HepG2 (cell line): Measurements from ENCODE around the gene POLR3F. TPM values are rescaled to one million over a fixed set of nuclear protein-coding genes. Genes with fewer than 3 reads are reported as not detected.

Source experiments
- AKNA ChIP-seq: sonication (generic); formaldehyde crosslinking; IDR thresholded peaks from 2 replicates; pipeline ENCODE4 v1.4.0; 2020; ENCODE audit warnings: missing genetic modification reagents, borderline replicate concordance
- CBX1 ChIP-seq: IDR thresholded peaks from one replicate; pipeline ENCODE4 v1.6.1; 2016; ENCODE audit warnings: antibody characterized with exemption, low read depth
- DNMT3B ChIP-seq: conservative IDR thresholded peaks from 2 replicates; pipeline ENCODE4 v1.6.1; 2016; ENCODE audit warnings: missing biosample characterization, control low read depth
- HHEX ChIP-seq: IDR thresholded peaks from 2 replicates; pipeline ENCODE4 v1.6.1; 2016; ENCODE audit warnings: control low read depth
- KLF6 ChIP-seq: IDR thresholded peaks from 2 replicates; pipeline ENCODE4 v1.8.0; 2016; ENCODE audit warnings: missing biosample characterization, missing genetic modification reagents
- NR2F2 ChIP-seq: IDR thresholded peaks from 2 replicates; pipeline ENCODE4 v1.6.1; 2012; ENCODE audit warnings: low read depth, inconsistent platforms, borderline replicate concordance
- RELA ChIP-seq: sonication (generic); formaldehyde crosslinking; IDR thresholded peaks from 2 replicates; pipeline ENCODE4 v1.4.0; 2020; ENCODE audit warnings: missing genetic modification reagents
- SMARCC2 ChIP-seq: fragments of 450-650 bp; IDR thresholded peaks from 2 replicates; pipeline ENCODE4 v1.6.1; 2017; ENCODE audit warnings: antibody characterized with exemption, mild to moderate bottlenecking
- TCF12 ChIP-seq, 2 experiments: fragments of 450-650 bp in 1 of 2; sonication (generic) in 1 of 2; formaldehyde crosslinking in 1 of 2; IDR thresholded peaks; 2 replicates each; pipeline versions ENCODE4 v1.6.1 to v1.8.0; 2017 to 2022; ENCODE audit warnings: antibody characterized with exemption in 1 of 2, mild to moderate bottlenecking in 1 of 2, missing genetic modification reagents in 1 of 2, moderate library complexity in 1 of 2
- TIGD3 ChIP-seq: sonication (generic); formaldehyde crosslinking; IDR thresholded peaks from 2 replicates; pipeline ENCODE4 v1.5.1; 2020; ENCODE audit warnings: mild to moderate bottlenecking, missing genetic modification reagents, borderline replicate concordance
- TOPORS ChIP-seq: sonication (generic); formaldehyde crosslinking; IDR thresholded peaks from 2 replicates; pipeline ENCODE4 v1.8.0; 2023; ENCODE audit warnings: mild to moderate bottlenecking, missing genetic modification reagents
- ZBTB43 ChIP-seq: sonication (generic); formaldehyde crosslinking; conservative IDR thresholded peaks from 2 replicates; pipeline ENCODE4 v1.4.0; 2020; ENCODE audit warnings: missing genetic modification reagents
- ZFP82 ChIP-seq: sonication (generic); formaldehyde crosslinking; IDR thresholded peaks from 2 replicates; pipeline ENCODE4 v1.5.1; 2020; ENCODE audit warnings: mild to moderate bottlenecking, missing genetic modification reagents, borderline replicate concordance
- ZNF280D ChIP-seq: sonication (generic); formaldehyde crosslinking; IDR thresholded peaks from 2 replicates; pipeline ENCODE4 v1.5.1; 2020; ENCODE audit warnings: mild to moderate bottlenecking, missing genetic modification reagents
- ZNF513 ChIP-seq: sonication (generic); formaldehyde crosslinking; conservative IDR thresholded peaks from 2 replicates; pipeline ENCODE4 v1.5.0; 2020; ENCODE audit warnings: missing genetic modification reagents
- polyA plus RNA-seq, 8 experiments: library from polyadenylated mRNA; depleted of rRNA in 3 of 8; stranded (reverse) in 7 of 8; unstranded in 1 of 8; fragments of >200 nt; fragmentation: Illumina TruSeq in 4 of 8; extraction: Trizol in 4 of 8; gene quantifications; 2 replicates each; pipeline versions ENCODE4 v1.2.1 to v1.2.3, GENCODE V29; 2011 to 2016; ENCODE audit warnings: low read depth in 4 of 8, missing spikeins in 1 of 8, mixed read lengths in 1 of 8; ENCODE audit not compliant: insufficient read depth in 1 of 8
- total RNA-seq, 5 experiments: library from RNA; depleted of rRNA; stranded (reverse); fragments of >200 nt; fragmentation: Illumina TruSeq; extraction: Trizol; gene quantifications; 2 replicates each; pipeline ENCODE4 v1.2.3, GENCODE V29; 2016; ENCODE audit warnings: low read depth in 1 of 5

POLR3F gene
- total and polyA plus RNA-seq, 2 of the 13 experiments (the other 11 are each of a cell fraction or from before 2014, with no cell fraction given), result 11.7 to 25.5 TPM

- TF ChIP-seq ZNF280D (CRISPR knock-in tag), result peak; percentile 99
- TF ChIP-seq CBX1, result peak; percentile 14
- peak; percentile 75 for TF ChIP-seq DNMT3B (CRISPR knock-in tag)
- TF ChIP-seq TCF12 (IDR thresholded peaks at IDR 0.05), result no peak
- TF ChIP-seq TCF12 (CRISPR knock-in tag; IDR thresholded peaks at IDR 0.05), result no peak
- peak; percentile 70; the same call in 1 of the 2 replicates for TF ChIP-seq ZNF513
- peak; percentile 50; the same call in 1 of the 2 replicates for TF ChIP-seq NR2F2
- peak; percentile 92 for TF ChIP-seq KLF6 (CRISPR knock-in tag)
- TF ChIP-seq ZBTB43 (CRISPR knock-in tag), result peak; percentile 70; the same call in 1 of the 2 replicates
- no peak for TF ChIP-seq SMARCC2
- TF ChIP-seq TOPORS (CRISPR knock-in tag), result peak; percentile 97
- TF ChIP-seq AKNA (CRISPR knock-in tag), result peak; percentile 2; the same call in 1 of the 2 replicates
- TF ChIP-seq HHEX, result no peak; the same call in 1 of the 2 replicates
- peak; percentile 2 for TF ChIP-seq RELA (CRISPR knock-in tag)
- TF ChIP-seq ZFP82 (CRISPR knock-in tag), result no peak
- TF ChIP-seq TIGD3 (CRISPR knock-in tag), result peak; percentile 89
Measured at GRCh38 chr20:18507218-18508191, 40.3 kb downstream of the POLR3F start, which contains the start of gene SEC23B (continued).
